Left renal cortex interstitium (tissue), 4 donors: ENCODE results near the gene ZNF792. TPM values are rescaled to one million over a fixed set of nuclear protein-coding genes. Genes with fewer than 3 reads are reported as not detected.
"Not testable (repeated sequence)": the region's sequence is repeated elsewhere in the genome, so short reads cannot be mapped to it uniquely, and the experiment has no call there.

Experiments used
- DNase-seq, 4 donors: peaks; one replicate each; pipeline ENCODE4 v3.0.0-alpha.2; 2013; ENCODE audit warnings: low read depth in 4 of 4, low spot score in 2 of 4, missing footprints in 1 of 4
- polyA plus RNA-seq, 4 donors: library from polyadenylated mRNA; unstranded; fragments of 120-200 nt; gene quantifications; one replicate each; pipeline ENCODE4 v1.2.1, GENCODE V29; 2013; ENCODE audit not compliant: insufficient read length in 4 of 4

The ZNF792 gene
- 1 to 10 TPM; 5.3 to 7.2 (median 6.1) TPM for polyA plus RNA-seq

- DNase-seq = peak in 1 of 4 donors; percentile 39
Measured at GRCh38 chr19:34963573-34964406, at the start of gene ZNF792. ZNF792 (minus strand) TSS chr19:34964229; CDS start chr19:34963662, 567 bp downstream.

- no peak for DNase-seq
Measured at GRCh38 chr19:35013041-35013819, 49.2 kb upstream of the ZNF792 start.

GRCh38 chr19:35011737-35012682 lies 48.0 kb upstream of the ZNF792 start:
- no peak for DNase-seq

- no peak for DNase-seq
Measured at GRCh38 chr19:35011091-35011689, 47.2 kb upstream of the ZNF792 start.

GRCh38 chr19:35009424-35010415 lies 45.7 kb upstream of the ZNF792 start:
- no peak for DNase-seq

GRCh38 chr19:35008891-35009341 lies 44.9 kb upstream of the ZNF792 start:
- DNase-seq = no peak

- DNase-seq = not testable (repeated sequence)
Measured at GRCh38 chr19:35007427-35007826, 43.4 kb upstream of the ZNF792 start.

GRCh38 chr19:35006999-35007365 lies 43.0 kb upstream of the ZNF792 start:
- DNase-seq = no peak

- no peak for DNase-seq
Measured at GRCh38 chr19:35006342-35006998, 42.4 kb upstream of the ZNF792 start.

- not testable (repeated sequence) for DNase-seq
Measured at GRCh38 chr19:35006007-35006341, 41.9 kb upstream of the ZNF792 start.

- DNase-seq = no peak
Measured at GRCh38 chr19:35005256-35005977, 41.4 kb upstream of the ZNF792 start.

- no peak for DNase-seq
Measured at GRCh38 chr19:35004517-35005255, 40.7 kb upstream of the ZNF792 start.

GRCh38 chr19:35002037-35002535 lies 38.1 kb upstream of the ZNF792 start:
- no peak for DNase-seq

GRCh38 chr19:35000647-35001501 lies 36.8 kb upstream of the ZNF792 start:
- DNase-seq = no peak

- no peak for DNase-seq
Measured at GRCh38 chr19:35000338-35000646, 36.3 kb upstream of the ZNF792 start.
